NB4 (cell line): ENCODE measurements around the gene PRKAR1B.

Experiments
- DNase-seq: peaks from one replicate; pipeline ENCODE4 v3.0.0; 2010; ENCODE audit warnings: low read depth
- H3K4me3 ChIP-seq: one replicate; pipeline ENCODE4 v1.5.1; 2011; ENCODE audit warnings: mild to moderate bottlenecking, low read depth, low read length, moderate library complexity
- CTCF ChIP-seq: IDR thresholded peaks from one replicate; pipeline ENCODE4 v1.5.1; 2012; ENCODE audit warnings: low read depth, low read length
- MAX ChIP-seq: IDR thresholded peaks from 2 replicates; pipeline ENCODE4 v1.6.1; 2011; ENCODE audit warnings: low read depth, low read length
- MYC ChIP-seq: IDR thresholded peaks from 2 replicates; pipeline ENCODE4 v1.6.1; 2011; ENCODE audit warnings: low read depth, low read length
- POLR2A ChIP-seq: IDR thresholded peaks from 2 replicates; pipeline ENCODE4 v1.6.1; 2011; ENCODE audit warnings: mild to moderate bottlenecking; ENCODE audit not compliant: insufficient read length; ENCODE audit errors: extremely low read depth

The PRKAR1B gene

GRCh38 chr7:571718-572415 is 155.2 kb downstream of the PRKAR1B start:
- no peak overlapping the region for H3K4me3 ChIP-seq
- TF ChIP-seq MAX = no peak
- no peak for DNase-seq

DNA sequence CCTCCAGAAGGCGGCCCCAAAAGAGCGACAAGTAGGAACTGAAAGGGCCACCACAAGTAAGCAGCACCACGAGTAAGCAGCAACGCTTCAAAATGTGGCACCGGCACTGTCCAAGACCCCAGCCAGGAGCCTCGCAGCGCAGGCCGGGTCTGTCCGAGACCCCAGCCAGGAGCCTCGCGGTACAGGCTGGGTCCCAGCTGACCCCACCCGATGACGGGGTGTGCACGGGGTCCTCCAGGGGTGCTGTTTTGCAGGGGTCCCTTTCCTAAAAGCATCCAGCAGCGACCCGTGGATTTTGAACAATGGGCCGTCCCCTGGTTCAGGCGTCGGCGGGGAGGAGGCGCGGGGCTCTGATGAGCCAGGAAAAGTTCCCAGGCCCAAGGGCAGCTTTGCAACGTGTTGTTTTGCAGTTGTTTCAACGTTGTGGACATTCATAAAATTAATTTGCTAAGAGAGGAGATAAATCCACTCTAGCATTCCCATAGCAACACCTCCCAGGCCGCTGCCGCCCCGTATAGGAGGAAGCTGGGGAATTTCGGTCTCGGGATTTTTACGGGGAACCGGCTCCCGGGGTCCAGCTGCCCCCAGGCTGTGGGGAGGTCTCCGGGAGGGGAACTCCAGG is 155.9 kb downstream of the PRKAR1B start:
- no peak overlapping the region for H3K4me3 ChIP-seq
- TF ChIP-seq POLR2A = no peak
- TF ChIP-seq MAX = no peak
- DNase-seq = no peak

DNA sequence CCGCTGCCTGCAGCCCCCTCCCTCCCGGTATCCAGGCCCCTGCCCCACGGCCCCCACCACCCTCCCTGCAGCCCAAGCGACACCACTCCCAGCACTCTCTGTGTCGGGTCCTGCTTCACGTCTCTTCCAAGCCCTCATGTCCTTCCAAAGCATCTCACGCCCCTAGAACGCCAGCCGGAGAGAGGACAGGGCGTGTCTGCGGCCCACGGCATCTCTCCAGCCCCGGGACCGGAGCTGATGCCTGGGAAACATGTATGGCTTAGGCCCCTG is 156.3 kb downstream of the PRKAR1B start:
- no peak overlapping the region for H3K4me3 ChIP-seq
- no peak for TF ChIP-seq MYC
- TF ChIP-seq POLR2A = no peak
- TF ChIP-seq CTCF = no peak
- no peak for TF ChIP-seq MAX
- DNase-seq = no peak

DNA sequence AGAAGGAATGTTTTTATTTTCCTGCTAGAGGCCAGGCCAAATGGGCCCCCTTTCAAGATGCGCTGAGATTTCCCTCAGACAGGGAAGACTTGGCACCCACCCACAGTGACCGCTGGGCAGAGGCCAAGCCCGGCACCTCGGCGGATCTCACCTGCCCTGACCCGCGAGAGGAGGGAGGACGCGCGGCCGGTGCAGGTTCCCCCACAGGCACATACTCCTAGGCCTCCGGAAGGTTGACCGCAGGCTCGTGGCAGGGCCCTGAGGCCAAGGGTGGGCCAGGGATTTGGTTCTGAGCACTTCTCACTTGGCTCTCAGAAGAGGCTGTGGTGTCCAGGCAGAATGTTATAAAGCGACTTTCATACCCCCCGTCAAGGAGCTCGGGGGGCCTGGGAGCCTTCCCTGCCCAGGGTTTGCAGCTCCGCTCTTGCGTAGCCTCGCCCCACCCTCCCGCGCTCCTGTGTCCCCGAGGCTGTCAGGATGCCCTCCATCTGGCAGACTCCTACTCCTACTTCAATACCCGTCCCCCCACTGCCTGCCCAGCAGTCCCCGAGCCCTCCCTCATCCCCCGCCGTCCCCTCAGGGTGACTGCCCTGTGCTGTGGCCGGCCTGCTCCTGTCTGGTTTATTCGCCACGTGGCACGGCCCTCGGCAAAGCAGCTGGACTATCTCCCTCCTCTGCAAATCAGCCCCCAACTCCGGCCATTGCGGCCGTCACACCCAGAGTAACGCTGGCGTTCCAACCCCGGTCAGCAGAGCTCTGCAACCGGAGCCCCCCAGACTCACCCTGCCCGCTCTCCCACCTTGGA is 156.9 kb downstream of the PRKAR1B start:
- DNase-seq = no peak
- no peak overlapping the region for H3K4me3 ChIP-seq
- TF ChIP-seq POLR2A (no peak), MAX (no peak), CTCF (no peak), MYC (no peak)

- H3K4me3 ChIP-seq = no peak overlapping the region
- DNase-seq = no peak
- TF ChIP-seq MYC = no peak
- TF ChIP-seq CTCF = no peak
- TF ChIP-seq POLR2A = no peak
- no peak for TF ChIP-seq MAX
Measured at GRCh38 chr7:569071-569855, 157.8 kb downstream of the PRKAR1B start.

GRCh38 chr7:568031-568951 is 158.8 kb downstream of the PRKAR1B start:
- DNase-seq = no peak
- TF ChIP-seq MYC (no peak), MAX (no peak), CTCF (no peak), POLR2A (no peak)
- no peak overlapping the region for H3K4me3 ChIP-seq
